GM10847 (cell line): ENCODE results near the gene ELMO1.

Experiments used
- POLR2A ChIP-seq: IDR thresholded peaks from 2 replicates; pipeline ENCODE4 v1.6.1; 2011; ENCODE audit not compliant: insufficient read length; ENCODE audit errors: extremely low read depth

The ELMO1 gene

DNA sequence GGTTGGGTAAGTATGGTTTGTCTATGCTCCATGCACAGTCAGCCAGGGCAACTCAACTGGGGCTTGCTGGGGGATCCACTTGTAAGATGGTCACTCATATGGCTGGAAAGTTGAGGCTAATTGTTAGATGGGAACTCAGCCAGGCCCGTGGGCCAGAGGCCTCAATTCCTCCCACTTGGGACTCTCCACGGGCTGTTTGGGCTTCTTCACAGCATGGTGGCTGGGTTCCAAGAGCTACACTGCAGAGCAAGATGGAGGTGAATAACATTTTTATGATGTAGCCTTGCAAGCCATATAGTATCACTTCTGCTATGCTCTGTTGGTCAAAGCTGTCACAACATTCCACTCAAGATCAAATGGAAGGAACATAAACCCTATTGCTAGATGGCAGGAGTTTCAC, 39.2 kb downstream of the ELMO1 start:
- no peak for TF ChIP-seq POLR2A

DNA sequence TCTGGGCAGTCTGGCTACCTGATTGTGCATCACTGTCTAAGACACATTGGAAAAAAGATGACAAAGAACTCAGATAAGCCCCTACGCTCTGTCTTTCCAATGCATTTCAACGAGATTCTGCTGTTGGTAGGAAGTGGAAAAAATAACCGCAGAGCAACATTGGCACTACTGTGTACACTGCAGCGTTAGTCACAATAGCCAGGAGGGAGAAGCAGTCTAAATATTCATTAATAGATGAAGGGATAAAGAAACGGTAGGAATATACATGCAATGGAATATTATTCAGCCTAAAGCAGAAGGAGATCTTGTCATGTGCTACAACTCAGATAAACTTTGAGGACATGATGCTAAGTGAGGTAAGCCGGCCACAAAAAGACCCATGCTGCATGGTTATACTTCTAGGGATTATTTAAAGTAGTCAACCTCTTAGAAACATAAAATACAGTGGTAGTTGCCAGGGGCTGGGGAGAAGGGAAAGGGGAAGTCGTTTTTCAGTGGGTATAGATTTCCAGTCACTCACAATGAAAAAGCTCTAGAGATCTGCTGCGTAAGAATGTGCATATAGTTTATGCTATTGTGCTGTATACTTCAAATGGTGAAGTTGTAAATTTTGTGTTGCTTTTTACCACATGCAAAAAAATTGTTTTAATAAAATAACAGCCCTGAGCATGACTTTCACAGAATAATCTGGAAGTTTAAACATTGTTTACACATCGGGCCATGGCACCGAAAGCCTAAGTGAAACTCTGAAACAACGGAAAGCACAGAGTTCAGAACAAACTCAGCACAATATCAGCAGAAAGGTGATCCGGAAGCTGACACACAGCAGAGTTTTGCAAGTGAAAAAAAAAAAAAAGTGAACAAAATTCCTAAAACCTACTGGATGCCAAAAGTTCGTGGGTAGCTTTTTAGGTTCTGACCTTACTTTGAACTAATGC, 40.1 kb downstream of the ELMO1 start:
- TF ChIP-seq POLR2A = no peak

DNA sequence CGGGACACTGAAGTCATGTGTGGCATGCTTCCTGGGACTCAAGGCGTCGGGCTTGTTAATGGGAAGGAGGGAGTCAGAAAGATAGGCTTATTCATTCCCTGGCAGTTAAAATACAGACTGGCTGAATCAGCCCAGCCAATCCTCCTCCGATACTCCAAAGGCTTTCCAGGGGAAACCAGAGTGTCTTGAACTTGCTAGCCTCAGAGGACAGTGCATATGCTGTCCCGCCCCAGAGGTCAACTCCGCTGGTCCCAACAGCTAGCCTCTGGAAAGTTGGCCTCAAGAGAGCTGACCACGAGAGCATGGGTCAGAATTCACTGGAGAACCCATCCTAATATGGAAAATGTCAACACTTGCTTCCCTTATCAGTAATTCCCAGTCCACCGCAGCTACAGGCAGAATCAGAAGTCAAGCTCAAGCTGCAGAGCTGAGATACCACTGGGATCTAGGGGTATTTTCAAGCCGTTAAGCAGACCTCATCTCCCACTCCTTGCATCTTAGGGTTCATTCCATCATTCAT, 43.0 kb downstream of the ELMO1 start:
- TF ChIP-seq POLR2A = no peak

DNA sequence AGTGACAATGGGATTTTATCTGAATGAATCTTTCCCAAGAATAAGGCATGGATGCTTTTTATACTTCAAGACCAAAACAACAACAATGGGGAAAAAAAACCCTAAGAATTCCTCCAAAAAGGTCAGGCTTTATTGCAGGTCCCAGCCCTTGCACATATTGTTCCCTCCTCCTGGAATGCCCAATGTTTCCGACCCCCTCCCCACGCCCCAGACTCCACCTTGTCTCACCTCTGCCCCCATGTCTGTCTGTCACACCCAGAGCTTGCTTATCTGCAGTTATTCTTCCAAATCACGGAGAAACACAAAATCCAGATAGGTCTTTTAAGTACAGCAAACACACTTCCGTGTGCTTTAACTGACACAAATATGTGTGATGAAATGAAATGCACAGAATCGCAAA, 43.5 kb downstream of the ELMO1 start:
- TF ChIP-seq POLR2A = no peak

DNA sequence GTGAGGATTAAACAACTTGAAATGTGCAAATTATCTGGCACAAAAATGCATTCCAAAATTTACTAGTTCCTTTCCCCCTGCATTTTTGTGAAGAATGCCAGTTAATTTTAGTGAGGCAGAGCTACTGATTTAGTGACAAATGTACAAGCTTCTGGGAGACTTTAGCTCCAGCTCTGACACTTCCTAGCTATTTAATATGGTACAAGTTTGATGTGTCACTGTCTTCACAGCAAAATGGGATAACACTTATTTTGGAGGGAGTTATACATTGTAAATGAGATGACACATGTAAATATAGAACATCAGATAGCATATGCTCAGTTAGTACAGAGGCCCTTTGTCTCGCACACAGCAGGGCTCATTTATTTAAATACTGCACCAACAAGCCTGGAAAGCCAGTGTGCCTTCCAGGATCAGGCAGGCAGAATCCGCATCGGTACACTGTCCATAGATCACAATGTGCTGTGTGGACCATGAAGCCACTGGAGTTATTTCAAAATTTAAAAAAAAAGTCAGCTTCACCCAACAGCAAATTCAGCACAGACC, 48.7 kb downstream of the ELMO1 start:
- no peak for TF ChIP-seq POLR2A

DNA sequence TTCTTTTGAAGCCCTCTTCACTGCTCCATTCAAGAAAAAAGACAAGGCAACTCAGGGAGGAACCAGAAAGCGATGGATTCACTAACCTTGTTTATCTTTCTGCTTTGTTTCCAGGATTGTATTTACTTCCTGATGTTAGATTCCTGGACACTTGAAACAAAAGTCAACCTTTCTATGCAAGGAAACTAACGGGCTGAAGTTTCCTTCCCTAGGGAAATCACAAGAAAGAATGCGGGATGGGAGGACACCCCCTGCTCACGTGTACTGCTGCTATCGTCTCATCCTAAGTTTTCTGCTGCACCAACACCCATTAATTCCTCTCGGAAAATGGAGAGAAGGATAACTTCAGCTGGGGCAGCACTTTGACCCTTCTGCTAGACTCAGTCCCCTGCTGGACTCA, 50.3 kb downstream of the ELMO1 start:
- no peak for TF ChIP-seq POLR2A

DNA sequence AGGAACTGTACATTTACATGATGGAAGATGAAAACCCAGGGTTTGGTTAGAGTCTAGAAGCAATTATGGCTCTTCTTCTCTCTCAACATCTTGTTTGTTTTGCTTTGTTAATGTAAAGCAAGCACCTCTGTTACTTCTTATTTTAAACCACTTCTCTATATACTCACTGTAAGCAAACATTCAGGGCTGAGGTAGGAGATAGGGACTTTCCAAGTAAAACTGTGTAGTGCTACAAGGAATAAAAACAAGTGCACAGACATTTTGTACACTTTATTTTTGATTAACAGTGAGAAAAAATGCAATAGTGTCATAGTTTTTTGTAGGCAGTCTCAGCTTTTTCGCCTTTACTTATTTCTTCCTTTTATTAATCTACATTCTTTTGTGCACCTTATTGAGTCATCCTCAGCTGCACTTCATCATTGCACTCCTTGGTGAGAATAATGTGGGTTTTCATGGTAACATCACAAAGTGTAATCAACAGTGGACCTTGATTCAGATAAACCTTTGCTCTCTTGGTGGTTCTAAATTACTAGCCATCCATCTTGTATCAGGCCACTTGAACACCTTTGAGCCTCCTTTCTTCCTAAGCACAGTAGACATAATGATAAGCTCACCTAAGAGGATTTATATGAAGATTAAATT, 52.9 kb downstream of the ELMO1 start:
- no peak for TF ChIP-seq POLR2A

DNA sequence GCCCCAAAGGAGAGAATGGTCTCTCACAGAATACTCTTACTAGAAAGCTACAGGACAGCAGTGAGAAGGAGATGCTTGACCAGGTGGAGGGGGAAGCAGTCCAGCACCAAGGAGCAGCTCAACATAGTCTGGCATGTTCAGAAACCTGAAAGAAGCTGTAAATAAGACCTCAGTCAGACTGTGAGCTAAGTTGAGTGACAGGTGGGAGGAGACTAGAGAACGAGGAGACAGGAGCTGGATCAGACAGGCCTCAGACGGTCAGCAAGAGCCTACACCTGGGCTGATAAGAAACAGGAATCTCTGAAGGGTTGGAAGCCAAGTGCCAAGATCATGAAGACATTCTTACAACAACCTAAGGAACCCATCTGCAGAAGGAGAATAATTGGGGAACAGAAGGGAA, 54.5 kb downstream of the ELMO1 start:
- TF ChIP-seq POLR2A = no peak

DNA sequence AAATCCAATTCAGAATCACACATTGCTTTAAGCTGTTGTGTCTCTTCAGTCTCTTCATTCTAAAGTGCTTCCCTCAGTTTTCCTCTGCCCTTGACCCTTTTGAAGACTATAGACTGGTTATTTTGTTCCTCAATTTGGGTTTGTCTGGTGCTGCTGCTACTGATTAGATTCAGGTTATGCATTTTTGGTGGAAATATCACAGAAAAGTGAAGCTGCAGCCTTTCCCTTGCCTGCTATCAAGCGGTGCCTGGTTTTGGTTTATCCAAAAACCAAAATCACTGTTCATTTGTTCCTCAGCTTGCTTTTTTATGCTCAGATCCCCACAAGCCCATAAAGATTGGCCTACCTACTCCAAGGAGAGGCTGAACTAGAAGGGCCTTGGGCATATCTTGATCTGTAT, 55.2 kb downstream of the ELMO1 start:
- TF ChIP-seq POLR2A = no peak

DNA sequence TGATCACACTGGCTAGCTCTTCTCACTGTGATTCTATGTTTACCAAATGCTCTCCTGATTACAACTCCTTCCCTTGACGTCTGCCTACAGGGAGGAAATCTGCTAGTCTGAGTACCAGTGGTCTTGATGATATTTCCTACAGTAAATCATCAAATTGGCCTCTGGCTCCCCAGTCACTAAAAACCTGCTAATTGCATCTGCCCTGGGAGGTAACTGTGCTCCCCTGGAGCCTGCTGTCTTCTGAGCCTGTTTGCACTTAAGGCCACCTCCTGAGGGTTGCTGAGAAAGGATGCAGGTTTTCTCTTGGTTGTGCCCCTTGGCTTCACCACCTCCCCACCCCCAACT, 56.0 kb downstream of the ELMO1 start:
- no peak for TF ChIP-seq POLR2A

DNA sequence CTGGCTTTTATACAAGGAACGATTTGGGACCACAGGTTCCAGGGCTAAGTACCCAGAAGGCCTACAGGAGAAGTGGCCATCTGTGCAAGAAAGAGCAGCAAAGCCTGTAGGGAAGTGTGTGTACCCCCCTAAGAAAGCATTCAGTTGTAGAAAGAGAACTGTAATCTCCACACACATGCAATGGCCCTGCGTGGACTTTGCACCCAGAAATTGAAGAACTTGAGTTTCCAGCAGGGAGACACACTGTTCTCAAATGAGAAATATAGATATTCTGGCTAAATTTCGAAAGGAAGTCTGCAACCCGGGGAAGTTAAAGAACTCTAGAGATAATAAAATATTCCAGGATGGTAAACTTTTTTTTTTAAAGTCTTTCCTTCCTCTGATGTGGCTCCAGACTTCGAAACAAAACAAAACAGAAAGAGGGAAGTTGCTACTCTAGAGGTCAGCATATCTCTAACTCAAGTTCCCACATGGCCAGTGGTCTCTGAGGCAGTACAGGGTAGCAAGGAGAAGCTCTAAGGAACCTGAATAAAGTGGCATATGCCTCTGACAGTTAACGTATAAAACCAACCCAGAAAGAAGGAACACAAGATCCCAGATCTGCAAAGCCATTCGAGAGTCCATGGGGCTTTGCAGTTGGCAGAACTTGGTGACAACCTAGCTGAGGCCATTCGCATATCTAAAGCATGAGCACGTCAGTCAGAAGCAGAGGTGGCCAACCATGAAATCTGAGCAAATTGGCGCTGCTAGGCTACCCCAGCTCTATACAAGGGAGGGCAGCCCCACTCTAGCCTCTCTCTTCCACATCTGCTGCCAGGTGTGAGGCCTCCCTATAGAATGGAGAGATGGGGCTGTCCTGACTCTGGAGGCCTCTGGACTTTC, 56.6 kb downstream of the ELMO1 start:
- TF ChIP-seq POLR2A = no peak

DNA sequence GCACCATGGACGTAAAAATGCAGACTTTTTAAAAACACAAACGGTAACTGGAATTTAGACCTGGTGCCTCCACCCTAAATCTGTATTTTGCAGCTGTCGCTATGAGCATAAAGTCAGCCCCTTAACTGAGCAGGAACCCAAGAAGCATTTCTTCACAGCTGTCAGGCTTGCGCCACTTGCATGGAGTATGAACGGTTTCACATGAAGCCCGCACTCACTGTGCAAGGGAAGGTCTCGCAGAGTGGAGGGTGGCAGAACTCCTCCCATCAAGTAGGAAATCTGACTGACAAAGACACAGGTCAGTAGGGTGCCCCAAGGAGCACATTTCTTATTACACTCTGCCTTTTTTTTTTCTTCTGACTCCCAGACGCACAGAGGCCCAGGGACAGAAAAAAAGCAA, 58.5 kb downstream of the ELMO1 start:
- no peak for TF ChIP-seq POLR2A

DNA sequence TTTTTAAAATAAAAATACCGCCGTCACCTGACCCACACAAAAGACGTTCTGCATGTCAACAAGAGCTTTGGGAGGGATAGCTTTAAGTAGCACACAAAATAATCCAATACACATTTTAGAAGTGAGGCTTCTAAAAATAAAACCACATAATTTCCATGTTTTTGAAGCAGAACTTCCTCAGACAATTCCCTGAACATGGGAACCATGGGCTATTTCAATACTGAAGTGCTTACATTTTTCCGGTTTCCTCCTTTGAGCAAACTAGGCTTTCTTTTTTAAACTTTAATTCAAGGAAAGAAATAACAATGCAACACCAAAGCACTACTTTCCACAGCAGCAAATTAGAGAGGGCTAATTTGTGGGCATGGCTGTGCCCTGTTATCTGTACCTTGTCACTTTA, 59.9 kb downstream of the ELMO1 start:
- TF ChIP-seq POLR2A = no peak

DNA sequence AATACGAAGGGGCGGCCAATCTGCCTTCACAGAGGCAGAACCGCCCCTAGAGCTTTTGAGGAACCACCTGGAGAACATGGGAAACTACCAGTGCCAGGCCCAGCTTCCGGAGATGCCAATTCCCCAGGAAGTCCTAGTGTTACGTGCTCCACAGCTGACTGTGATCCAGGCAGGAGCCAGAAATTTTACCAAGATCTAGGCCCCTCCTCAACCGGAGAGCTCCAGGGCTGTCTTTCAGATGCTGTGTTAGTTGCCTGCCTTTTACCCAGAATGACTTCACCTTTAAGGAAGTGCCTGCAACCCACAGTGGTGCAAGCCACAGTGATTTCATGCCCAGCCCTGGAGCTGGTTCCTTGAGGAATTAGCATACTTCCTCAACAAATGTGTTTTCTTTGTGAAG, 62.9 kb downstream of the ELMO1 start:
- TF ChIP-seq POLR2A = no peak

DNA sequence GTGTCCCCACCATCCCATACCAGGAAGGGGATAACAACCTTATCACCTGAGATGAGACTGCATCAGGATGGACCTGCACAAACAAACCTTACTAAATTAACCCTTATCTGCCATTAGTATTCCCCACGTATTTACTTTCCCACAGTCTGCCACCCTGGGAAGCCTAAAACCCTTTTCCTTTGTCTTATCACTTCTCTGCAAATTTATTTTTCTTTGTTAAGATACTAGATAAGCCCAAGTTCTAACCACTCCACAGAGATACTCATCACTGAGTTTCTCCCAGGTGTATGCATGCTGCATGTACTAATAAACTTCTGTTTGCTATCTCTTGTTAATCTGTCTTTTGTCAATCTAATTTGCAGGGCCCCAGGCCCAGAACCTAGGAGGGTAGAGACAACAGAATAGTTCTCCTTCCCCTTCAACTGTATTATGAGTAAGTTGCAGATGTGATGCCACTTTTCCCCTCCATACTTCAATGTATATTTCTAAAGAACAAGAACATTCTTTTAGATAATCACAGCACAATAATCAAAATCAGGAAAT, 66.0 kb downstream of the ELMO1 start:
- TF ChIP-seq POLR2A = no peak
